ENCODE measurements around the gene RPL10A. TPM values are rescaled to one million over a fixed set of nuclear protein-coding genes. Genes with fewer than 3 reads are reported as not detected.
"Not testable (repeated sequence)": the region's sequence is repeated elsewhere in the genome, so short reads cannot be mapped to it uniquely, and the experiment has no call there.

Gene RPL10A
- 1,322 TPM for polyA plus RNA-seq (2013, experiment 1 of 2; ENCODE audit: insufficient read length)
- 1,330 TPM for polyA plus RNA-seq (2013, experiment 2 of 2; ENCODE audit: insufficient read length)

GRCh38 chr6:35468181-35468979 is at the start of gene RPL10A:
Gene RPL10A, plus strand, starts transcription at chr6:35468401. Its CDS starts 34 bp downstream, at chr6:35468435.
- peak; percentile 97 for DNase-seq

GRCh38 chr6:35419417-35419816 is 48.8 kb upstream of the RPL10A start:
- peak; percentile 83 for DNase-seq

GRCh38 chr6:35419961-35420360 is 48.2 kb upstream of the RPL10A start:
- no peak for DNase-seq

- DNase-seq: peak; percentile 95
These were observed 42.9 kb upstream of the RPL10A start for GRCh38 chr6:35425284-35425683.

GRCh38 chr6:35426074-35426473 is 42.1 kb upstream of the RPL10A start:
- DNase-seq: no peak

GRCh38 chr6:35427435-35427834 is 40.8 kb upstream of the RPL10A start:
- no peak for DNase-seq

GRCh38 chr6:35427851-35428321 is 40.3 kb upstream of the RPL10A start:
- peak; percentile 90 for DNase-seq

DNA sequence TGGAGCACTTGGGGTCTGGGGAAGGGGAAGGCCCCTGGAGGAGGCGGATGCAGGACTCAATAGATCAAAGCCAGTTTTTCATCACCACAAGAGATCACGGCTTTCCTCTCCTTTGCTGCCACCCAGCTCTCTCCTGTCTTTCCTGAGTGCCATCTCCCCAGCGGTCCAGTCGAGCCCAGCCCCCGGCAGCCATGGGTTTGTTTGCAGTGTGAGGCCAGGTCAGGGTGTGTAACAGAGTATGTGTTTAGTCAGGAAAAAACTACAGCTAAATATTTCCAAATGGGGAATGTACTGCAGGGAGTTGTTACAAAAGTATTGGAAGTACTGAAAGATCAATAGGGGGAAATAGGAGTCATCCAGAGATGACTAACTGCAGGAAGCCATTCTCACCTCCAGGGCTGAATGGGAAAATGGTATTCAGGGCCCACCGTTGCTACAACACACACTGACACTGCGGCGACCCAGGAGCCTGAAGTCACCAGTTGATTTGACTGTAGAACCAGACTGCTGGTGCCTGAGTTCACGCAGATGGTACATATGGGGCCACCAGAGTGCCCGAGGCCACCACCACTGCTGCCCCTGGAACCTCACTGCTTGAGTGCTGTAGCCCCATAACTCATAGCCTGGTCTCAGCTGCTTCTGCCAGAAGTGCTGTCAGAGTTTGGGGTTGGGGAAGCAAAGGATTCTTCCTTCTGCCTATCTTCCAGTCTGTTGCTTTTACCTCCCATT is 39.6 kb upstream of the RPL10A start:
- no peak for DNase-seq

DNA sequence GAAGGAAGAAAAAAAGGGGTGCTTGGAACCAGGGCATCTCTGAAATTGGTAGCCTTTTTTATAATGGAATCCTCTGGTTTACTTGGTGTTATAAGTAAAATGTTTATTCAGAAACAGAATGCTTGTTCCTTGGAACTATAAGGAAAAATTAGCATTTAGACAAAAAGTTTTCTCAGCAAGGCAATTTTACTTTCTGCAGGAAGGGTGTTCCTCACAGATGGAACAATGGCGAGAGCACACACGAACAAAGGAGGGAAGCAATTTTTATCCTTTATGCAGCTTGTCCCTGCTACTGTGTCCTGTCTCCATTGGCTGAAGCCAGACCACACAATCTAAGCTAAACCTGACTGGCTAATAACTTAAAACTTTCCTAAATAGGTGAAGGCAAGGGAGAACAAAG is 38.7 kb upstream of the RPL10A start:
- no peak for DNase-seq

- DNase-seq: no peak
These were observed 35.9 kb upstream of the RPL10A start for GRCh38 chr6:35432291-35432690.

DNA sequence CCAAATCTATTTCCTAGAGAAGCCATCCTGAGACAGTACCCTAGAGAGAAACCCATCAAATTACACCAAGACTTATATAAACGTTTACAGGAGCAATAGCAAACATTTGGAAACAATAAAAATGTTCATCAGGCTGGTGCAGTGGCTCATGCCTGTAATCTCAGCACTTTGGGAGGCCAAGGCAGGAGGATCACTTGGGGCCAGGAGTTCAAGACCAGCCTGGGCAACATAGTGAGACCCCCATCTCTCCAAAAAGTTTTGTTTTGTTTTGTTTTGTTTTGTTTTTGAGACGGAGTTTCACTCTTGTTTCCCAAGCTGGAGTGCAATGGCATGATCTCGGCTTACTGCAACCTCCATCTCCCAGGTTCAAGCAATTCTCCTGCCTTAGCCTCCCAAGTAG is 35.5 kb upstream of the RPL10A start:
- not testable (repeated sequence) for DNase-seq

DNA sequence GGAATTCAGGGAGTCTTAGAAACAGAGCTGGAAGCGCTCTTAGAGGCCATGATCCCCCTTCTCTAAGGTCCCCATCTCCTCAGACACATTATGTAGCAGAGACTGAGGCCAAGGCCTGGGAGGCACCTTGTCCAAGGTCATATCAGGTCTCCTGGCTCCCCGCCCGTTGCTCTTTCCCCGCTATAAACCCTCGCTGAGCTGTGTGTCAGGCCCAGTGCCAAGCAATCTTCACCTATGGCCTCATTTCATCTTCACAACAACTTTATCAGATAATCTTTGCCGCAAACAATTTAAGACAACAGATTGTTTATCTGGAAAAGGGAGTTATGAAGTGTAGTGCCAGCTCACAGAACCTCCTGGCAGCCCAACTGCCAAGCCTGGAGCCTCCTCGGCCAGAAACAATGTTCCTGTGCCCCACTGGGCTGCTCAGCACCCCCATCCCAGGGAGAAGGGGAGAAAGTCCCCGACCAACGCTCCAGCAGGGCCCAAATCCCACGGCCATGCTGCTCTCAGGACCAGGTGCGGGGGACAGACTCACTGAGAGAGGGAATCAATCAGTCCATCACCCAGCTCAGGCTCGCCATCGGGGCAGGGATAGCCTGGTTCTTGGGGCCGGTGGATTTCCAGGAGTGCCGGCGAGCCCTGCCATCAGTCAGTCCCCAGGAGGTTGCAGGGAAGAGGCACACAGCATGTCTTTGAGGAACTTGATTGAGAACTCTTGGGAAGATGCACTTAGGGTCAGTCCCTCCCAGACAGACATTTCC is 32.9 kb upstream of the RPL10A start:
- DNase-seq: no peak

DNA sequence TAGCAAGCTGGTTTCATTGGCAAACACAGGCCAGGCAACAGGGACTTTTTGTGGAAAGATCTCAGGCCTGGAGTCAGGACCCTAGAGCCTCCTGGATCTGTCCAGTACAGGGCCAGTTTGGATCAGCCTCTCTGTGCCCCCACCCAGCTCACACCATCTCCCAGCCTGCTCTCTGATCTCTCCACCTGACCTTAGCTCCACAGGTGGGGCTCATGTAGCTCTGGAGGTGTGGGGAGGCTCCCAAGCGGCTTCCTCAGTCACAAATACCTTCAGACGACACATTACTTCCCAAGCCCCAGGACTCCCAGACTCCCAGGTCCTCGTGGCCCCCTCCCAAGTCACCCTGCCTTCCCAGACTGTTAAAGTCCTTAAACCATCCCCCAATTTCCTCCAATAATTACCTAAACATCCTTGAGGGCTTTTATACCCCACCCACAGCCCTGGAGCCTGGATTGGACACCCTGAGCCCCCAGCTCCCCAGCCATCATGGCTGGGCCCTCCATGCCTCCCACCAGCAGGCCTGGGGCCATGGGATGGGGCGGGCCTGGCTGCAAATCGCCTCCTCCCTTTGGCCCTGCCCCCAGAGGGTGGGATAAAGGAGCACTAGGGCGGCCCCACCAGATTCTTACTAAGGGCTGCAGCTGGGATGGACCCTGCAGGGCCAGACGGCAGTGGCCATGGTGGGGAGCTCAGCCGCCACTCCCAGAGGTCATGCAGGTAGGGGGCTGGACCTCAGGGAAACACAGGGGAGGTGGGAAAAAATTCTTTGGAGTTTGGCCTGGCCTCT is 31.9 kb upstream of the RPL10A start:
- DNase-seq: no peak

DNA sequence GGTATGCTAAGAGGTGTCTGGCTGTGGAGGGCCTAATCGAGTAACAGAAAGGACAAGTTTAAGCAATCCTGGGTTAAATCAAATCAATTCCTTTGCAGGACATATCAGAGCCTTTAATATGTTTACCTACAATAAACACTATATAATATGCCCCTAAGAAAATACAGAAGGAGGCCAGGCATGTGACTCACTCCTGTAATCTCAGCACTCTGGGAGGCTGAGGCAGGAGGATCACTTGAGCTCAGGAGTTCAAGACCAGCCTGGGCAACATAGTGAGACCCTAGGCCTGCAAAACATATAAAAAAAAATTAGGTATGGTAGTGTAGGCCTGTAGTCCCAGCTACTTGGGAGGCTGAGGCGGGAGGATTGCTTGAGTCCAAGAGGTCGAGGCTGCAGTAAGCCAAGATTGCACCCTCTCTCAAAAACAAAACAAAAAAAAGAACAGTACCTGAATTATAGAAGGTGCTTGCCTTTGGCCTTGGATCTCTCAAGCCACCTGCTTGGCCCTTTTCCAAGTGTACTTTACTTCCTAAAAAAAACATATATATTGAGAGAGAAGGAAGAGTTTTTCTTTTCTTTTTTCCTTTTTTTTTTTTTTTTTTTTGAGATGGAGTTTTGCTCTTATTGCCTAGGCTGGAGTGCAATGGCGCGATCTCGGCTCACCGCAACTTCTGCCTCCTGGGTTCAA is 29.7 kb upstream of the RPL10A start:
- DNase-seq: not testable (repeated sequence)

DNA sequence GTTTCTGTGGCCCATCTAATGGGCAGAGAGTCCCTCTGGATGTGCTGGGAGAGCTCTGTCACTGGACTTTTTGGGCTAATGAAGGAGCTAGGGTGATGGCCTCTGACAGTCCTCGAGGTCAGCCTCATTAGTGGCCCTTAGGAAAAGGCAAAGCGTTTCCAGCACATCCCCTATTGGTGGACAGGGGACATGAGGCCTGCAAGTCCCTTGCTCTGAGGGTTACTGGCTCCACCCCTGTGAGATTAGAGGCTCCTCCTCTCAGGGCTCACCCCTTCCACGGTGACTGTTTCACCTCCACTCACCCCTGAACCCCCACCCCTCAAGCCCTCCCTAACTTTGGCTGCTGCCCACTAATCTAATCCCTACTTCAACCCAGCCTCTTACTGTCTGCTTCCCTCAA is 28.9 kb upstream of the RPL10A start:
- no peak for DNase-seq

DNA sequence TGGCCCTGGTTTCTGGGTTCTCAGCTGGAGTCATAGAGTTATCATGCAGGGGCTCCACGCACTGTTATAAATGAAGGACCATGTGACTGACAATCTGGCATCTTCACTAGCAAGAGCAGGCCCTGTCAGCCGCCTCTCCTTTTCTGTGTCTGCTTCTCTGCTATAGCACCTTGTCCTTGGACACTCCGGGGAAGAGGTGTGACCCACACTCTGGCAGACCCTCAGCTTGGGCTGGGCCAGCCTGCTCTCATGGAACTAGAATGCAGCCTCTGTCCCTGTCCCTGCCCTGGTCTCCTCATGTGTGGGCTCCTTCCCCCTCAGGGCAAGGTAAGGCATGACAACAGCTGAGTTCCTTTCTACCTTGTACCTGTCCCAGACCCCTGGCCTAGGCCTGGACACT is 27.0 kb upstream of the RPL10A start:
- no peak for DNase-seq

- no peak for DNase-seq
These were observed 26.6 kb upstream of the RPL10A start for GRCh38 chr6:35441642-35442041.

GRCh38 chr6:35442693-35443092 is 25.5 kb upstream of the RPL10A start:
- no peak for DNase-seq

GRCh38 chr6:35443341-35444030 is 24.7 kb upstream of the RPL10A start:
- no peak for DNase-seq

DNA sequence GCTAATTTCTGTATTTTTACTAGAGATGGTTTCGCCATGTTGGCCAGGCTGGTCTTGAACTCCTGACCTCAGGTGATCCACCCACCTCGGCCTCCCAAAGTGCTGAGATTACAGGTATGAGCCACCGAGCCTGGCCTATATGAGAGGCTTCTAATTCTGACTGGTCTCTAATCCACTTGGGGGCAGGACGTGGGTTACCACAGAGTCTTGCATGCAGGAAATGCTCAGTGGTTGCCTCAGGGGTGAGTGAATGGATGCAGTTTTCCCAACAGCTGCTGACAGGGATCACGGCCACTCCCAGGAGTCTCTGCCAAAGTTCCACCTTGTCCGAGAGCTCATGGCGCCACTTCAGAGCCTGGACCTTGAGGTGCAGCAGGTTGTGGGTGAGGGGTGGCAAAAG is 22.5 kb upstream of the RPL10A start:
- DNase-seq: peak; percentile 23

DNA sequence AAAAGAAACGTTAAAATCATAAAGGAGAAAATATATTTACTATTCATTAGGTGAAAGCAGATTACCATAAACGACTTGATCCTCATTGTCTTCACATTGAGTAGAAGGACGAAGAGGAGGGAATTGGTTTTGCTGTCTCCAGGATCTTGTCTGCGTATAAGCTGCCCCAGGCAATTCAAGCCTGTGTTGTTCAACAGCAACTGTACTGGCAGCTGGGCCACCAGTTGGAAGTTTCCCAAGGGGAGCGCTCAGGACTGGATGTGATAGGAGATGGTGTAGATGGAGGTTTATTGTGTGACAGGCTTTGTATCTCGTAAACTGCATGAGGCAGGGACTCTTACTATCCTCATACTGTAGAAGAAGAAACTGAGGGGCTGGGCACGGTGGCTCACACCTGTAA is 20.0 kb upstream of the RPL10A start:
- DNase-seq: no peak

All from fibroblast of skin of scalp (primary cell).